Endothelial cell (in vitro differentiated cells): ENCODE measurements around the gene SEMA3F. TPM values are rescaled to one million over a fixed set of nuclear protein-coding genes. Genes with fewer than 3 reads are reported as not detected.

Experiments used
- DNase-seq: peaks from one replicate; pipeline ENCODE4 v3.0.0; 2021; ENCODE audit warnings: low spot score
- H3K27ac Mint-ChIP-seq: one replicate; pipeline ENCODE4 v1.8.0; 2021; ENCODE audit warnings: mixed read lengths, inconsistent platforms; ENCODE audit not compliant: unreplicated experiment
- H3K27me3 Mint-ChIP-seq: one replicate; pipeline ENCODE4 v1.8.0; 2021; ENCODE audit warnings: mild to moderate bottlenecking, moderate library complexity, mixed read lengths, inconsistent platforms; ENCODE audit not compliant: unreplicated experiment
- H3K36me3 Mint-ChIP-seq: one replicate; pipeline ENCODE4 v1.8.0; 2021; ENCODE audit warnings: mild to moderate bottlenecking, low read depth, mixed read lengths, inconsistent platforms; ENCODE audit not compliant: unreplicated experiment
- H3K4me1 Mint-ChIP-seq: one replicate; pipeline ENCODE4 v1.8.0; 2021; ENCODE audit warnings: mild to moderate bottlenecking, mixed read lengths, inconsistent platforms; ENCODE audit not compliant: unreplicated experiment
- H3K4me3 Mint-ChIP-seq: one replicate; pipeline ENCODE4 v1.8.0; 2021; ENCODE audit warnings: mild to moderate bottlenecking, mixed read lengths, inconsistent platforms; ENCODE audit not compliant: unreplicated experiment
- H3K9me3 Mint-ChIP-seq: one replicate; pipeline ENCODE4 v1.8.0; 2021; ENCODE audit warnings: mixed read lengths, inconsistent platforms; ENCODE audit not compliant: unreplicated experiment
- total RNA-seq: library from RNA; stranded (reverse); fragmentation: NEBNext Ultra II Directional; extraction: Animal tissue kit (Norgen Biotek cat#: 25700); gene quantifications from one replicate; pipeline ENCODE4 v1.2.1, GENCODE V29; 2021; ENCODE audit not compliant: unreplicated experiment
- TF ChIP-seq, protein P1 (sequence below): fragments of 200-600 bp; sonication (generic); IDR thresholded peaks from one replicate; pipeline ENCODE4 v1.5.0; 2021; ENCODE audit warnings: antibody characterized with exemption; ENCODE audit not compliant: unreplicated experiment

Gene SEMA3F
- total RNA-seq, 1 donor from 2014 or later: 21.3 TPM

DNA sequence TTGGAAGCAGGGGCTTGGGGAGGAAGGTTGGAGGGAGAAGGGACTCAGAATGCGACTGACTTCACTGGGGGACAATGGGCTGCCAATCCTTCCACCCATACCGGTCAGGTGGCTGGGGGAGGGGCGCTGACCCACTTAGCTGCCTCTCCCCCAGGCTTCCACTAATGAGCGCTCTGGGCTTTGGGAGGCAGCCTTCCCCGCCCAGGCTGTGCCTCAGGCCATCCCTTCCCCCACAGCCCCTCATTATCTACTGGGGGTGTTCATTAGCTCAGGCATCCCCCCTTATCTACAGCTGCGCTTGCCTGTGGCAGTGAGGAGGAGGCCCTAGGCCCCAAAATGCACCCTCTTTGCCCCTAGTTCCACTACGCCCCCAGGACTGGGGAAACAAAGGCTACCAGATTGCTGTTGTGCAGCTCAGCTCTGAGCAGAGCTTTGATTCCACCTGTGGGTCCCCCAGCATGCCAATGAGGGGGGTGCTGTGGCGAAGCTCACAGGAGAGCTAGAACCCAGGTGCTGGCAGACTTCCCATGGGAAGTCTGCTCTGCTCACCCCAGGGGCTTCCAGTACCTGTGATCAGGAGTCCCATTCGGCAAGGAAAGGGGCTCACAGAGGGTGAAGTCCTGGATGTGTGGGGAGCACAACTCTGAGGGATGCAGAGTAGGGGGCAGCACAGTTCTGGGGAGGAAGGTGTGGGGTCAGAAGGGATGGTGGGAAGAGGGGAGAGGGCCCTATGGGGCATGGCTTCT, 29.4 kb upstream of the SEMA3F start:
- Mint-ChIP-seq H3K36me3 (no peaks in the 10 kb centered on the region), H3K27me3 (peaks cover 20% of the 10 kb centered on the region), H3K27ac (no peak overlapping the region), H3K4me1 (peaks cover 6% of the 10 kb centered on the region), H3K4me3 (no peak overlapping the region), H3K9me3 (no peaks in the 10 kb centered on the region)
- no peak for DNase-seq
- TF ChIP-seq, protein P1, sequence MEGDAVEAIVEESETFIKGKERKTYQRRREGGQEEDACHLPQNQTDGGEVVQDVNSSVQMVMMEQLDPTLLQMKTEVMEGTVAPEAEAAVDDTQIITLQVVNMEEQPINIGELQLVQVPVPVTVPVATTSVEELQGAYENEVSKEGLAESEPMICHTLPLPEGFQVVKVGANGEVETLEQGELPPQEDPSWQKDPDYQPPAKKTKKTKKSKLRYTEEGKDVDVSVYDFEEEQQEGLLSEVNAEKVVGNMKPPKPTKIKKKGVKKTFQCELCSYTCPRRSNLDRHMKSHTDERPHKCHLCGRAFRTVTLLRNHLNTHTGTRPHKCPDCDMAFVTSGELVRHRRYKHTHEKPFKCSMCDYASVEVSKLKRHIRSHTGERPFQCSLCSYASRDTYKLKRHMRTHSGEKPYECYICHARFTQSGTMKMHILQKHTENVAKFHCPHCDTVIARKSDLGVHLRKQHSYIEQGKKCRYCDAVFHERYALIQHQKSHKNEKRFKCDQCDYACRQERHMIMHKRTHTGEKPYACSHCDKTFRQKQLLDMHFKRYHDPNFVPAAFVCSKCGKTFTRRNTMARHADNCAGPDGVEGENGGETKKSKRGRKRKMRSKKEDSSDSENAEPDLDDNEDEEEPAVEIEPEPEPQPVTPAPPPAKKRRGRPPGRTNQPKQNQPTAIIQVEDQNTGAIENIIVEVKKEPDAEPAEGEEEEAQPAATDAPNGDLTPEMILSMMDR: no peak

DNA sequence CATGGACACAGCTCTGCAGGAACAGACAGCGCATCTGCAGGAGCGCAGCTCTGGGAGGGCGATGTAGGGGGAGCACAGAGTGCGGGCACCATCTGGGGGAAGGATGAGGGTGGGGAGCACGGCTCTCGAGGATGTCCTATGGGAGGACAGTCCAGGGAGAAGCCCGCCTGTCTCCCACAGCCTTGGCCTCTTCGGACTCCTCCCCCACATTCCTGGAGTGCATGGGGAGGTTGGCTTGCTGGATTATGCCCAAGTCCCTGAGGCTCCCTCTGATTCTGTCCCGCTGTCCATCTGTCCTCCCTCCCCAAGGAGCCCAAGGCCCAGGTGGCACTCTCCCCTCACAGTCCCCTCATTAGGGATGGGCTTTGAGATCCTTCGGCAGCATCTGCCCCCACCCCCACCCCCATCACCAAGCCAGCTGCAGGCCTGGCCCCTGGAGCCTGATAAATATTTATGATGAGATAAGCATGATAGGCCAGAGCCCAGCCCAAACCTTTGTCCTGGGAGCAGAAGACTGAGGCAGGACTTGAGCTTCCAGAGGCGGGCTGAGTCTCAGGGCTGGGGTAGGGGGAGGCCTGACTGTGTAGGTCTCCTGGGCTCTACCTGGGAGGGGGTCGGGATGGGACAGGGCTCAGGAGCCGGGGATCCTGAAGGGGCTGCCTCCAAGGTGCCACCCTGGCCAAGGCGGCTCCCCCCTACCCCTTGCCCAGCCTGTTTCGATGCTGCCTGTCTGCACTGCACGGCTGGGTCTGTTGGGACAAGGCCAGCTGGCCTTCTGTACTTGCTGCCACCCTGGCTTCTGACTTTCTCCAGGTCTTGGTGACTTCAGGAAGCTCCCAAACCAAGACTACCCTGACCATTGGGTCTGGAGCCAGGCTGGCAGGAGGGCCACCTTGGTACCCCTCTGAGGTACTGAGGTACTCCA, 28.6 kb upstream of the SEMA3F start:
- H3K4me1 Mint-ChIP-seq: peaks cover 6% of the 10 kb centered on the region
- no peak for DNase-seq
- H3K27me3 Mint-ChIP-seq: peaks cover 20% of the 10 kb centered on the region
- H3K4me3 Mint-ChIP-seq: no peak overlapping the region
- no peak overlapping the region for H3K27ac Mint-ChIP-seq
- H3K9me3 Mint-ChIP-seq: no peaks in the 10 kb centered on the region
- TF ChIP-seq, protein P1: no peak
- H3K36me3 Mint-ChIP-seq: no peaks in the 10 kb centered on the region

DNA sequence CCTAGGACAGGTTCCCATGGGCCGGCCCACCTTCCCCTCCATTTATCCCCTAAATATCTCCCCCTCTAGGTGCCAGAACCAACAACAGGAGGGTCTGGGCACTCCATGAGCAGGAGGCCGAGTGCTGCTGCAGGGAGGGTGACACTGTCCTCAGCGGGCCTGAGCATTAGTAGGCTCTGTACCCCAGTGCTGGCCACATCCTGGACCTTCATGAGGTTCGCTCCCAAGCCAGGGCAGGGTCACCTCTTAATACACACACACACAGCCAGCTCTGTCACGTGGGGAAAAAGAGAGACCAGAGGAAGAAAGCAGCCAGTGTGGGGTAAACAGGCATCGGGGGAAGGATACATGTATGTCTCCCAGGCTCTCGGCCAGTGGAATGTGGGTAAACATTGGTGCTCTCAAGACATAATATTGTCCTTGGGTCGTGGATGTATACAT, 27.9 kb upstream of the SEMA3F start:
- Mint-ChIP-seq H3K36me3 (no peaks in the 10 kb centered on the region), H3K27me3 (peaks cover 20% of the 10 kb centered on the region), H3K4me3 (no peak overlapping the region), H3K27ac (peak overlapping the region; percentile 52), H3K9me3 (no peaks in the 10 kb centered on the region), H3K4me1 (peaks cover 6% of the 10 kb centered on the region)
- TF ChIP-seq, protein P1: no peak
- DNase-seq: no peak

DNA sequence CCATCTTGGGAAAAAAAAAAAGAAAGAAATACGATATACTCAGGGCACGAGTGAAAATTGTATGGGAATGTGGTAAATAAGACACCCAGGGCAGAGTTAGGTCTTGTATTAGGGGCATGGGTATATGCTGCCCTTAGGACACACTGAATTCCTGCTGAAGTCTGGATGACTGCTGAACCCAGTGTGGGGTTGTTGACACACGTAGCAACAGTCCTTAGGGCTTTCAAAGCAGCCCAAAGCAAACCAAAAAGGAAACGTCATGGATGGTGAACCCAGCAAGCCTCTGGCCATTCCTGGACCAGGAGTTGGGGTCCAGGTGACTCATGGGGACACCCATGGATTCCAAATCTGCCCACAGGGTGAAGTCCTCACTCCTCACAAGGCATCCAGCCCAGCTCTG, 27.1 kb upstream of the SEMA3F start:
- Mint-ChIP-seq H3K27ac (no peak overlapping the region), H3K4me3 (no peak overlapping the region), H3K4me1 (peaks cover 6% of the 10 kb centered on the region), H3K36me3 (no peaks in the 10 kb centered on the region), H3K27me3 (peaks cover 17% of the 10 kb centered on the region), H3K9me3 (no peaks in the 10 kb centered on the region)
- DNase-seq: no peak
- TF ChIP-seq, protein P1: no peak
